GM21529 (cell line): ENCODE measurements around the gene PITRM1.

Source experiments
- ATAC-seq: cut with Tn5 transposase; IDR thresholded peaks from one replicate; pipeline ENCODE4 v1.9.1; 2021; ENCODE audit not compliant: unreplicated experiment

Gene PITRM1

GRCh38 chr10:3166496-3167290, 5.9 kb downstream of the PITRM1 start:
- no peak for ATAC-seq

DNA sequence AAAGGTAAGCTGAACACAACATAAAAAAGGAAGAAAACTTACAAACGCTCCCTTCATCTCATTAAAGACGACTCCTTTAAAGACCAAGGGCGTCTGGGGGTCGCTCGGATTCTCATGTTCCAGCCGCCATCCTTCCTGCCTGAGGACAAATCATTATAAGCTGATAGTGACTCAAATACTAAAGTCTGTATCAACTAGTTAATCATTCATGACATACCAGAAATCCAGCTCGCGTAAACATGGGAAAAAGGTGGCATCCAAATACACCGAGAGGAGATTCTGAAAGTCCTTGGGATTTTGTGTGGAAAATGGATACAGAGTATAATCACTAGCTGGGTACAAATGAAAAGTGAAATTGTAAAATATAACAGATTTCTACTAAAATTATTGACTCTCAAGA, 7.4 kb downstream of the PITRM1 start:
- no peak for ATAC-seq

DNA sequence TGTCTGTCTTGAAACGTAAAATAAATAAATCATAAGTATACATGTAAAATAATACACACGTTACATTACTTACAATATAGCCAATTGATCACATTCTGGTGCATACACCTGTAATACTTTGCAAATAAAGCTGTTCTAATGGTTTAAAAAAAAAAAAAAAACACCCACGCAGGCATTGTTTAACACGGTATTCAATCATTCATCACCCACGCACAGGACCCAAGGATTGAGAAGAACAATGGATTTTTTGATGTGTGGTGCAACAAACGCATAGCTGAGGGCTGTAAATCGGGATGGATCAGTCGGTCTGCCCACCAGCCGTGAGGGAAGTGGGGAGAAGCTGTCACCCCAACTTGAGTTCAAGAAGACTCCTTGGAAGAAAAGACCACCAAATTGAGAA, 8.7 kb downstream of the PITRM1 start:
- no peak for ATAC-seq

GRCh38 chr10:3162533-3162932, 10.0 kb downstream of the PITRM1 start:
- no peak for ATAC-seq

DNA sequence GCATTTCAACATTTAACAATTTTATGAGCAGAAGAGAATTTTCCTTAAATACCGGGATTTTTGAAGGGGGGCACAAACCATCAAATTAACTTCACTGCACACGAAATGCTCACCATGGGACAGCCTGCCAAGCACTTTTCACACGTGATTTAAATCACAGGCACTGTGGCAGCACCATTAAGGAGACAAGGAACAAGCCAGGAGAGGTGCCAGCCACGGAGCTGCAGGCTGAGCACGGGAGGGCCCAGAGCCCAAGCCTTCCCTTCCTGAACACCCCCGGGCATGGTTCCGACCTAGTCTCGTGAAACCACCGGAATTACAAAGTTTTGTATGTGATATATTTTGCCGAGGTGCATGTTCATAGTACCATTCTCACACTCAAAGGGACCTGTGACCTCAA, 13.4 kb downstream of the PITRM1 start:
- ATAC-seq = no peak

DNA sequence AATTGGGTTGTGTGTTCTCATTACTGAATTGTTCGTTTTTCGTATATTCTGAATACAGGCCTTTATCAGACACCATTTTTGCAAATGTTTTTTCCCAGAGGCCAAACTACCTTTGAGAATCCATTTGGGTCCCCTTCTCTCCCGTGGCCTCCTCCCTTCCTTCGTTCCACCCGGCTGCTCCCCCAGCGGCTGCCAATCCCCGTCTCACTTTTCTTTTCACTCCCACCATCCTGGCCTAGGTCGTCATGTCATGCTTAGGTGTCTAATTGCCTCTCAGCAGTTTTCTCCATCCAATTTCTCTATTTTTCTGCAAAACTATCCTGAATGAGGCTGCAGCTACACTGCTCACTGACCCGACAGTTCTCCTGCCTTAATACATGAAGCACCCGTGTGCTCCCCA, 17.9 kb downstream of the PITRM1 start:
- ATAC-seq = no peak

GRCh38 chr10:3152566-3152935, 20.0 kb downstream of the PITRM1 start:
- no peak for ATAC-seq

- no peak for ATAC-seq
Measured at GRCh38 chr10:3151889-3152565, 20.6 kb downstream of the PITRM1 start.

- no peak for ATAC-seq
Measured at GRCh38 chr10:3150961-3151360, 21.6 kb downstream of the PITRM1 start.

DNA sequence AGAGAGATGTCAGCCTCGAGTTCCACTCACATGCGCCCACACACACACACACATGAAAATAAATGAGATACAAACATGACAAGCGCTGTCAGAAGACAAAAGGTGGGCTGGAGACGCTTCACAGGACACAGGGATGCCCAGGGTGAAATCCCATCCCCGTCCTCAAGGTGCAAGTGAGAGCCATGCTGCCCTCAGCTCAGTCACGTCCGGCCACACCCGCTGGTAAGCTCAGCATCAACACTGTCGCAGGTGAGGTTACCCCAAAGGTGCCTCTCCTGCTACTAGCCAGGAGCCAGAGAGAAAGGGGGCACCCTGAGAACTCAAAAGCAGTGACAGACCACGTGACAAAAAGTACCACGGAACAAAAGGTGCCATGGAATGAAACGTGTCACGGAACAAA, 22.2 kb downstream of the PITRM1 start:
- ATAC-seq = no peak

DNA sequence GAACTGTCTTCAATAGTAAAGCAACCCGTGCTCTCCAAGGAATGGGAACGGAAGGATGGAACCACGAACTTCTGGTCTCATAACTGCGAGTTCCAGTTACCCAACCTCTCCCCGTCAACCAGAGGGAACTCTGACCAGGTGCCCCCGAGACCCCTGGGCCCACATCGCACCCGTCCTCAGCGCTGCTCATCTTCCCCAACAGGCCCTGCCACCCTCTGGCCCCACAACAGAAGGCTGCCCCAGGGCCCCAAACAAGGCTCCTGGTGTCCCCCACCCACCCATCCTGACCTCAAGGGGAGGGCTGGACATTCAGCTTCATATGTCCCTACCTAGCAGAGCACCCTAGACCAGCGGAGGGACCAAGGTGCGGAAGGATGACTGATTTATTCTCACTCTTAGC, 22.7 kb downstream of the PITRM1 start:
- ATAC-seq = no peak

DNA sequence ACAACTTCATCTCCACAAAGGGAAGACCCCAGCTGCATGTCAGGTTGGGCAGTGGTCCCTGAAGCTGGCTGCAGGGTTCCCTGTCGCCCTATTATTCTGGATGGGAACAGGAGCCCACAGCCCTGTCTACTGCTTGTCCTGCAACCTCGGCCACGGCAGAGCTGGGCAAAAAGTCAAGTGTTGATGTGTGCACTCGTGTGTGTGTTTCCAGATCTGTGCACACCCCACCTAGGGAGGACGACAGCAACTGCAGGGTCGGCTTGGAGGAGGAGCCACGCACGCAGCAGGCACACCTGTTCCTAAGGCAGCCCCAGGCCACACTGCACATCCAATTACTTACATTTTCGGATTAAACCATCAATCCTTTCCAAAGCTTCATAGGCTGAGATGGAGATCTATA, 23.6 kb downstream of the PITRM1 start:
- no peak for ATAC-seq

- no peak for ATAC-seq
Measured at GRCh38 chr10:3148041-3148440, 24.5 kb downstream of the PITRM1 start.

- no peak for ATAC-seq
Measured at GRCh38 chr10:3147117-3147820, 25.3 kb downstream of the PITRM1 start.

- ATAC-seq = no peak
Measured at GRCh38 chr10:3146289-3146688, 26.3 kb downstream of the PITRM1 start.

DNA sequence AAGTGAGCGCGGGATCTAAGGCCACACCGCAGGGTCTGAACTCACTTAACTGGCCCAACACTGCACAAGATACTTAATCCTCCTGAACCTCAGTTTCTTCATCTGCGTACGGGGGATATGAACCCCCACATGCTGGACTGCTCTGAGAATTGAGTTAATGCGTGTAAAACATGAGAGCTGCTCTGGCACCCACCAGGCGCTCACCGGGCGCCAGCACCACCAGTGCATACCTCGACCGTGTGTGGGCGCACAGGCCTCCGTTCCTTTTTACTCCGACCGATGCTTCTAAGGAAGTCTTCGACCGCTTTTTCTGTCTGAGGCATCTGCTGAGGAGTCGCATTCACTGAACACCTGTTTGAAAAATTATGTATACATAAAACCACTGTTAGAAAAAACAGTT, 27.2 kb downstream of the PITRM1 start:
- no peak for ATAC-seq

DNA sequence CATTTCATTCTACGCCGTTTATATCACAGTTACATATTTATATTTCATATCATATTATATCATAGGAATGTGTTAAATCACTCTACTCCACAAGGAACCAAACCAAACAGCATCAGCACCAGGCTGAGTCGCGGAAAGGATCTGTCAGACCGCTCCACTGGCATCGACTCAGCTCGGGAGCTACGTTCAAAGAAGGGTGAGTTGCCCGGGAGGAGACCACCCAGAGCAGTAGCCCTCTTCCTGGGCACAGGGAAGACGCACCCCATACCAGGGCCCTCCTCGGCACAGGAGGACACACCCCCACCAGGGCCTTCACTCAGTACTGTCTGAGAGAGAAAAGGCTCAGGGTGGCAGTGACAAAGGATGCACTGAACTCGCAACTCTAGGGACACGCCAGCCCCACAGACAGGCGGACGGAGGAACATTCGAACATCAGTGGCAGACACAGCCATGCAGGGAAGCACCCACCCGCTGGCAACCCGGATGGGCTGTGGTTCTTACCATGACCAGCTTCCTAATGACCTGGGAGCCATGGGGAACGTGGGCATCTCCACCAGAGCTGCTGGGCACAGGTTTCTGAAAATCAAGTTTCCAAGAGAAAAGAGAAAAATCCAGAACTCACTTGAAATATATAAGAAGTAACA, 28.7 kb downstream of the PITRM1 start:
- no peak for ATAC-seq

DNA sequence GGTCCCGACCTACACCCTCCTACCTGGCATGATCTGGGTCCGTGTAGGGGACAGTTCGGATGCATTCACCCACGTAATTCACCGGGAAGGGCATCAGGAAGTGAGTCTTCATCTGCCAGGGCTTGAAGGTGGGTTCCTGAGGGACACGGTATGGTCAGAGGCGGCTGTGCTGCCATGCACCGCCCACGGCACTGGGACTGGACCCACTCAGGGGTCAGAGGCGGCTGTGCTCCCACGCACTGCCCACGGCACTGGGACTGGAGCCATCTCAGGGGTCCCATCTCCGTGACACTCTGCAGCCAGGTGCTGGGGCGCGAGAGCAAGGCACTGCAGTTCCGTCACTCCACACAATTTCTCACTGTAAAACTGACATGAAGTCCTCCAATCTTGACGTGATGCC, 29.2 kb downstream of the PITRM1 start:
- ATAC-seq = no peak

- ATAC-seq = no peak
Measured at GRCh38 chr10:3142146-3142875, 30.3 kb downstream of the PITRM1 start.

- no peak for ATAC-seq
Measured at GRCh38 chr10:3141351-3142005, 31.1 kb downstream of the PITRM1 start.
